GM18508 (cell line): ENCODE data around the gene CCDC117.

Experiments
- ATAC-seq: cut with Tn5 transposase; IDR thresholded peaks from one replicate; pipeline ENCODE4 v1.9.1; 2021; ENCODE audit warnings: moderate number of reproducible peaks; ENCODE audit not compliant: insufficient read depth, unreplicated experiment

The CCDC117 gene

GRCh38 chr22:28768701-28769393 lies 3.6 kb upstream of the CCDC117 start:
- no peak for ATAC-seq

GRCh38 chr22:28769394-28770085 lies 3.0 kb upstream of the CCDC117 start:
- ATAC-seq, result no peak

- ATAC-seq, result no peak
Measured at GRCh38 chr22:28771195-28771791, 1.2 kb upstream of the CCDC117 start.

GRCh38 chr22:28773461-28773867 lies 969 bp downstream of the CCDC117 start:
- no peak for ATAC-seq

GRCh38 chr22:28774378-28774777 lies 1.9 kb downstream of the CCDC117 start:
- no peak for ATAC-seq

GRCh38 chr22:28779833-28780232 lies 7.3 kb downstream of the CCDC117 start:
- no peak for ATAC-seq

- ATAC-seq, result no peak
Measured at GRCh38 chr22:28780296-28780695, 7.8 kb downstream of the CCDC117 start.

- ATAC-seq, result no peak
Measured at GRCh38 chr22:28783786-28784671, 11.5 kb downstream of the CCDC117 start.

- no peak for ATAC-seq
Measured at GRCh38 chr22:28788601-28789000, 16.1 kb downstream of the CCDC117 start.

- no peak for ATAC-seq
Measured at GRCh38 chr22:28791124-28791523, 18.6 kb downstream of the CCDC117 start.

- ATAC-seq, result peak; percentile 36
Measured at GRCh38 chr22:28791841-28792490, 19.5 kb downstream of the CCDC117 start.

- ATAC-seq, result no peak
Measured at GRCh38 chr22:28792491-28793383, 20.2 kb downstream of the CCDC117 start.

- ATAC-seq, result no peak
Measured at GRCh38 chr22:28793976-28794584, 21.6 kb downstream of the CCDC117 start.

GRCh38 chr22:28795071-28795693 lies 22.7 kb downstream of the CCDC117 start:
- no peak for ATAC-seq

- no peak for ATAC-seq
Measured at GRCh38 chr22:28795932-28796856, 23.7 kb downstream of the CCDC117 start.

GRCh38 chr22:28798810-28799605 lies 26.5 kb downstream of the CCDC117 start:
- no peak for ATAC-seq
